A549 (cell line): ENCODE results near the gene LAMB2. TPM values are rescaled to one million over a fixed set of nuclear protein-coding genes. Genes with fewer than 3 reads are reported as not detected.

Experiments used
- ATAC-seq, 2 experiments: fragments of 200-7000 bp in 1 of 2; fragments of >200 bp in 1 of 2; cut with Nextera tagmentation in 1 of 2; cut with Tn5 transposase in 1 of 2; 3 replicates each; pipeline versions ENCODE4 v1.8.0 to v1.9.1; 2018 to 2020; ENCODE audit warnings: mild to moderate bottlenecking in 1 of 2, moderate library complexity in 1 of 2
- CTCF ChIA-PET: fragments of 300-600 bp; sonication (Branson Sonifier 250); formaldehyde crosslinking; extraction: SDS; loops from one replicate; lab custom pipeline; 2021; ENCODE audit warnings: antibody characterized with exemption, inconsistent platforms; lab: Yijun Ruan, JAX
- POLR2A ChIA-PET: fragments of 350-600 bp; formaldehyde crosslinking; extraction: SDS; loops from one replicate; lab custom pipeline; 2021; ENCODE audit warnings: antibody characterized with exemption, inconsistent platforms; lab: Yijun Ruan, JAX
- DNase-seq, 2 experiments: peaks; one replicate each; pipeline versions ENCODE4 v3.0.0 to v3.0.0-alpha.2; 2011 to 2016; ENCODE audit warnings: low read depth in 1 of 2, low spot score in 1 of 2
- FAIRE-seq: peaks from 2 replicates; lab custom pipeline; 2011; peaks lifted over from hg19 to GRCh38; lab: Jason Lieb, UNC
- H3K27ac ChIP-seq, 2 experiments: fragments of >200 bp; sonication (Bioruptor Twin); formaldehyde crosslinking; 3 replicates each; pipeline ENCODE4 v1.5.1; 2016 to 2017
- H3K4me1 ChIP-seq: fragments of >200 bp; sonication (Bioruptor Twin); formaldehyde crosslinking; 3 replicates; pipeline ENCODE4 v1.6.1; 2016
- H3K4me2 ChIP-seq: fragments of >200 bp; sonication (Bioruptor Twin); formaldehyde crosslinking; 3 replicates; pipeline ENCODE4 v1.6.1; 2016
- H3K4me3 ChIP-seq: fragments of >200 bp; sonication (Bioruptor Twin); formaldehyde crosslinking; 3 replicates; pipeline ENCODE4 v1.5.1; 2016
- H3K9me3 ChIP-seq: fragments of >200 bp; sonication (Bioruptor Twin); formaldehyde crosslinking; 3 replicates; pipeline ENCODE4 v1.6.1; 2016
- CHD2 ChIP-seq: fragments of 150-350 bp; IDR thresholded peaks from 2 replicates; pipeline ENCODE4 v1.6.1; 2014; ENCODE audit warnings: low read length; ENCODE audit not compliant: partially characterized antibody
- EHMT2 ChIP-seq: fragments of 200-600 bp; sonication (generic); IDR thresholded peaks from 2 replicates; pipeline ENCODE4 v1.6.1; 2016; ENCODE audit warnings: antibody characterized with exemption, low read depth, mild to moderate bottlenecking, moderate library complexity
- FOSL2 ChIP-seq, 2 experiments: fragments of 450-650 bp in 1 of 2; fragments of >200 bp in 1 of 2; sonication (Bioruptor Twin) in 1 of 2; formaldehyde crosslinking; IDR thresholded peaks; 2 replicates each; pipeline versions ENCODE4 v1.5.0 to v1.6.1; 2016 to 2020; ENCODE audit warnings: mild to moderate bottlenecking in 1 of 2, moderate library complexity in 1 of 2
- FOXS1 ChIP-seq: fragments of 250-450 bp; sonication (Bioruptor Pico); IDR thresholded peaks from 2 replicates; pipeline ENCODE4 v1.5.0; 2020; ENCODE audit warnings: mild to moderate bottlenecking, moderate library complexity
- HEYL ChIP-seq: fragments of 250-450 bp; sonication (Bioruptor Pico); IDR thresholded peaks from 2 replicates; pipeline ENCODE4 v1.8.0; 2021; ENCODE audit warnings: mild to moderate bottlenecking, moderate library complexity
- HOXA7 ChIP-seq: fragments of 250-450 bp; sonication (Bioruptor Pico); IDR thresholded peaks from 2 replicates; pipeline ENCODE4 v1.5.0; 2020; ENCODE audit warnings: mild to moderate bottlenecking, moderate library complexity
- HOXB13 ChIP-seq: fragments of 250-450 bp; sonication (Bioruptor Pico); IDR thresholded peaks from 2 replicates; pipeline ENCODE4 v1.5.0; 2020; ENCODE audit warnings: low read depth, mild to moderate bottlenecking, moderate library complexity
- JUN ChIP-seq, 2 experiments: fragments of >200 bp; sonication (Bioruptor Twin); formaldehyde crosslinking; IDR thresholded peaks; 2 replicates in 1 of 2; 3 replicates in 1 of 2; pipeline ENCODE4 v1.6.1; 2016 to 2017
- JUNB ChIP-seq: fragments of >200 bp; sonication (Bioruptor Twin); formaldehyde crosslinking; IDR thresholded peaks from 2 replicates; pipeline ENCODE4 v1.6.1; 2016
- KDM1A ChIP-seq: fragments of 200-600 bp; sonication (generic); IDR thresholded peaks from 2 replicates; pipeline ENCODE4 v1.6.1; 2016; ENCODE audit warnings: low read depth, mild to moderate bottlenecking
- MAFK ChIP-seq: fragments of 450-650 bp; IDR thresholded peaks from 2 replicates; pipeline ENCODE4 v1.6.1; 2014; ENCODE audit not compliant: partially characterized antibody
- NFE2L2 ChIP-seq: fragments of 150-350 bp; conservative IDR thresholded peaks from 2 replicates; pipeline ENCODE4 v1.6.1; 2014; ENCODE audit warnings: low read length
- POLR2A ChIP-seq: IDR thresholded peaks from 2 replicates; pipeline ENCODE4 v1.6.1; 2012; ENCODE audit warnings: mild to moderate bottlenecking, low read length
- POLR2AphosphoS2 ChIP-seq: conservative IDR thresholded peaks from 2 replicates; pipeline ENCODE4 v1.6.1; 2012; ENCODE audit warnings: low read length, improper control_type of control experiment, inconsistent platforms
- RARB ChIP-seq: fragments of 250-450 bp; sonication (Bioruptor Pico); IDR thresholded peaks from 2 replicates; pipeline ENCODE4 v1.8.0; 2021; ENCODE audit warnings: mild to moderate bottlenecking, moderate library complexity
- SREBF2 ChIP-seq: fragments of 450-650 bp; IDR thresholded peaks from 2 replicates; pipeline ENCODE4 v1.6.1; 2014; ENCODE audit warnings: mild to moderate bottlenecking, moderate library complexity
- ZC3H11A ChIP-seq: fragments of 450-650 bp; IDR thresholded peaks from 2 replicates; pipeline ENCODE4 v1.6.1; 2014; ENCODE audit warnings: antibody characterized with exemption, mild to moderate bottlenecking
- ZSCAN20 ChIP-seq: fragments of 250-450 bp; sonication (Bioruptor Pico); IDR thresholded peaks from 2 replicates; pipeline ENCODE4 v1.8.0; 2022; ENCODE audit warnings: mild to moderate bottlenecking, moderate library complexity
- WGBS: methylation state at CpG from one replicate; pipeline ENCODE4 v1.1.6; 2017; ENCODE audit errors: missing lambda C conversion rate; 5-methylcytosine and 5-hydroxymethylcytosine counted together
- polyA plus RNA-seq, 4 experiments: library from polyadenylated mRNA; depleted of rRNA in 3 of 4; stranded (reverse); fragments of >200 nt; fragmentation: RNase III in 1 of 4; extraction: RNeasy Plus Mini Kit Qiagen cat#74134 plus additional on column Dnase treatment in 1 of 4; gene quantifications; 2 replicates in 3 of 4; 3 replicates in 1 of 4; pipeline ENCODE4 v1.2.3, GENCODE V29; 2011 to 2017
- TF ChIP-seq, protein P1 (sequence below): fragments of 150-350 bp; IDR thresholded peaks from 2 replicates; pipeline ENCODE4 v1.6.1; 2014; ENCODE audit warnings: low read depth, mild to moderate bottlenecking, low read length
- TF ChIP-seq, protein P2 (sequence below): IDR thresholded peaks from 2 replicates; pipeline ENCODE4 v1.6.1; 2012
- TF ChIP-seq, protein P3 (sequence below): fragments of >200 bp; sonication (Bioruptor Twin); formaldehyde crosslinking; IDR thresholded peaks from 3 replicates; pipeline ENCODE4 v1.6.1; 2016
- TF ChIP-seq, protein P4 (sequence below): fragments of 450-650 bp; IDR thresholded peaks from 2 replicates; pipeline ENCODE4 v1.6.1; 2014; ENCODE audit warnings: antibody characterized with exemption

Gene LAMB2
- polyA plus RNA-seq, 2 of the 4 experiments (the other 2 are of a cell fraction), result 87.3 to 146 TPM

DNA sequence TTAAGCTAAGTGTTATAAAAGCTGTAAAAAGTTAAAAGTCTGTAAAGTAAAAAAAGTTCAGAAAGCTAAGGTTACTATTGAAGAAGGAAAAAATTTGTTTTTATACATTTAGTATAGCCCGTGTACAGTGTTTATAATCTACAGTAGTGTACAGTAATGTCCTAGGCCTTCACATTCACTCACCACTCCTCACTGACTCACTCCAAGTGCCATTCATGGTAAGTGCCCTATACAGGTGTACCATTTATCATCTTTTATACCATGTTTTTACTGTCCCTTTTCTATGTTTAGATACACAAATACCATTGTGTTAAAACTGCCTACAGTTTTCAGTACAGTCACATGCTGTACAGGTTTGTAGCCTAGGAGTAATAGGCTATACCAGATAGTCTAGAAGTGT is 24.4 kb upstream of the LAMB2 start (continued):
- TF ChIP-seq, protein P1, sequence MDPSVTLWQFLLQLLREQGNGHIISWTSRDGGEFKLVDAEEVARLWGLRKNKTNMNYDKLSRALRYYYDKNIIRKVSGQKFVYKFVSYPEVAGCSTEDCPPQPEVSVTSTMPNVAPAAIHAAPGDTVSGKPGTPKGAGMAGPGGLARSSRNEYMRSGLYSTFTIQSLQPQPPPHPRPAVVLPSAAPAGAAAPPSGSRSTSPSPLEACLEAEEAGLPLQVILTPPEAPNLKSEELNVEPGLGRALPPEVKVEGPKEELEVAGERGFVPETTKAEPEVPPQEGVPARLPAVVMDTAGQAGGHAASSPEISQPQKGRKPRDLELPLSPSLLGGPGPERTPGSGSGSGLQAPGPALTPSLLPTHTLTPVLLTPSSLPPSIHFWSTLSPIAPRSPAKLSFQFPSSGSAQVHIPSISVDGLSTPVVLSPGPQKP, result no peak
- TF ChIP-seq KDM1A, result no peak
- TF ChIP-seq POLR2A, result no peak

GRCh38 chr3:49153349-49153912 is 20.6 kb upstream of the LAMB2 start:
- no peak overlapping the region for H3K27ac ChIP-seq
- no peak overlapping the region for H3K4me2 ChIP-seq
- no peaks in the 10 kb centered on the region for H3K9me3 ChIP-seq
- TF ChIP-seq, protein P2, sequence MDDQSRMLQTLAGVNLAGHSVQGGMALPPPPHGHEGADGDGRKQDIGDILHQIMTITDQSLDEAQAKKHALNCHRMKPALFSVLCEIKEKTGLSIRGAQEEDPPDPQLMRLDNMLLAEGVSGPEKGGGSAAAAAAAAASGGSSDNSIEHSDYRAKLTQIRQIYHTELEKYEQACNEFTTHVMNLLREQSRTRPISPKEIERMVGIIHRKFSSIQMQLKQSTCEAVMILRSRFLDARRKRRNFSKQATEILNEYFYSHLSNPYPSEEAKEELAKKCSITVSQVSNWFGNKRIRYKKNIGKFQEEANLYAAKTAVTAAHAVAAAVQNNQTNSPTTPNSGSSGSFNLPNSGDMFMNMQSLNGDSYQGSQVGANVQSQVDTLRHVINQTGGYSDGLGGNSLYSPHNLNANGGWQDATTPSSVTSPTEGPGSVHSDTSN, result no peak
- TF ChIP-seq POLR2AphosphoS2 (no peak), JUNB (no peak), POLR2A (no peak), JUN (IDR thresholded peaks at IDR 0.05) (no peak), KDM1A (no peak), FOSL2 (IDR thresholded peaks at IDR 0.05) (no peak), FOSL2 (CRISPR knock-in tag; IDR thresholded peaks at IDR 0.05) (no peak), HOXA7 (no peak), SREBF2 (no peak), RARB (CRISPR knock-in tag) (no peak), MAFK (no peak), FOXS1 (CRISPR knock-in tag) (no peak), ZSCAN20 (no peak), EHMT2 (no peak), CHD2 (no peak), HEYL (CRISPR knock-in tag) (no peak), ZC3H11A (no peak)
- TF ChIP-seq, protein P3, sequence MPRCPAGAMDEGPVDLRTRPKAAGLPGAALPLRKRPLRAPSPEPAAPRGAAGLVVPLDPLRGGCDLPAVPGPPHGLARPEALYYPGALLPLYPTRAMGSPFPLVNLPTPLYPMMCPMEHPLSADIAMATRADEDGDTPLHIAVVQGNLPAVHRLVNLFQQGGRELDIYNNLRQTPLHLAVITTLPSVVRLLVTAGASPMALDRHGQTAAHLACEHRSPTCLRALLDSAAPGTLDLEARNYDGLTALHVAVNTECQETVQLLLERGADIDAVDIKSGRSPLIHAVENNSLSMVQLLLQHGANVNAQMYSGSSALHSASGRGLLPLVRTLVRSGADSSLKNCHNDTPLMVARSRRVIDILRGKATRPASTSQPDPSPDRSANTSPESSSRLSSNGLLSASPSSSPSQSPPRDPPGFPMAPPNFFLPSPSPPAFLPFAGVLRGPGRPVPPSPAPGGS, result no peak
- TF ChIP-seq, all 56 proteins: peak for 0
- no peak overlapping the region for H3K4me3 ChIP-seq
- ChIA-PET POLR2A (no interaction called here), CTCF (interaction anchor here (0.6 to 1.3 kb wide), 3 partner anchors 18 to 59 kb away, joined by 3 to 4 read pairs (median 3); partner anchors contain the start of genes KLHDC8B and QRICH1)
- 73% methylated on average over 3 of the region's 3 CpGs for WGBS
- no peaks in the 10 kb centered on the region for H3K4me1 ChIP-seq
- 0 out of 6 replicates have a peak, but pooled peaks of 1 of the 2 experiments have one; percentile 10 for ATAC-seq
- DNase-seq, result no peak
- no peak for FAIRE-seq

DNA sequence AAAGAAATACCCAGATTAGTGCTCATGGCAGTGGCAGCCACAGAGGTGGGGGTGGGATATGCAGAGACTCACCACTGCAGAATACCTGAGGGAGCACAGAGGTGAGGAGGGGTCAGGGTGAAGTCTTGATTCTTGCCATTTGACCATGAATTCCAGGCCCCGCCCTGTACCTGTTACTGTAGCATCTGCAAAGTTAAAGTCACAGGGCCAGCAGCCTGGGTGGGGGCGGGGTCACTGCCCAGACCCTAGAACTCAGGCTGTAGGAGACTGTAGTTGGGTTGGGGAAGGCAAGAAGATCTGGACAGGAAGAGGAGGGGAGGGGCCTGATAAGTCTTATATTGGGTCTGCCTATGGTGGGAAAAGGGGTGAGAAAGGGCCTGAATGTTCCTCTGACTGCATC is 18.8 kb upstream of the LAMB2 start:
- FAIRE-seq (no peak), DNase-seq (no peak), ATAC-seq (no peak)
- H3K27ac ChIP-seq, result no peak overlapping the region
- no peaks in the 10 kb centered on the region for H3K4me1 ChIP-seq
- CTCF ChIA-PET, result no interaction called here
- H3K9me3 ChIP-seq, result no peaks in the 10 kb centered on the region
- H3K4me2 ChIP-seq, result no peak overlapping the region
- WGBS, result 100% methylated on average over 1 of the region's 2 CpGs
- POLR2A ChIA-PET, result interaction anchor here (0.7 kb wide), 1 partner anchor 17 kb away, joined by 6 read pairs; no protein-coding TSS in a partner anchor
- TF ChIP-seq, protein P4, sequence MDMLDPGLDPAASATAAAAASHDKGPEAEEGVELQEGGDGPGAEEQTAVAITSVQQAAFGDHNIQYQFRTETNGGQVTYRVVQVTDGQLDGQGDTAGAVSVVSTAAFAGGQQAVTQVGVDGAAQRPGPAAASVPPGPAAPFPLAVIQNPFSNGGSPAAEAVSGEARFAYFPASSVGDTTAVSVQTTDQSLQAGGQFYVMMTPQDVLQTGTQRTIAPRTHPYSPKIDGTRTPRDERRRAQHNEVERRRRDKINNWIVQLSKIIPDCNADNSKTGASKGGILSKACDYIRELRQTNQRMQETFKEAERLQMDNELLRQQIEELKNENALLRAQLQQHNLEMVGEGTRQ, result no peak
- no peak for TF ChIP-seq FOXS1 (CRISPR knock-in tag)
- TF ChIP-seq, protein P3, result no peak
- TF ChIP-seq HOXB13 (CRISPR knock-in tag), result no peak
- TF ChIP-seq NFE2L2, result no peak
- no peak overlapping the region for H3K4me3 ChIP-seq
